Stimulated activated CD4-positive, alpha-beta T cell treated with anti-CD3 and anti-CD28 coated beads, Interleukin-4, amount 100 ng/mL, for 1 hour (primary cell): Measurements from ENCODE around the gene FNTB.

Experiments used
- DNase-seq: peaks from one replicate; pipeline ENCODE4 v3.0.0-alpha.2; 2020

FNTB gene

GRCh38 chr14:64983439-64984310 is 3.0 kb upstream of the FNTB start:
- peak; percentile 24 for DNase-seq

GRCh38 chr14:64987438-64987767 is 708 bp downstream of the FNTB start:
- no peak for DNase-seq

GRCh38 chr14:64990296-64990695 is 3.6 kb downstream of the FNTB start:
- DNase-seq, result no peak

- DNase-seq, result no peak
Observed at GRCh38 chr14:64990939-64991338, 4.2 kb downstream of the FNTB start.

- no peak for DNase-seq
Observed at GRCh38 chr14:64992328-64992885, 5.7 kb downstream of the FNTB start.

- no peak for DNase-seq
Observed at GRCh38 chr14:64993266-64993930, 6.7 kb downstream of the FNTB start.

- no peak for DNase-seq
Observed at GRCh38 chr14:64994540-64994939, 7.8 kb downstream of the FNTB start.

- DNase-seq, result no peak
Observed at GRCh38 chr14:64995291-64995690, 8.6 kb downstream of the FNTB start.

- DNase-seq, result no peak
Observed at GRCh38 chr14:64997108-64997794, 10.6 kb downstream of the FNTB start.

- DNase-seq, result no peak
Observed at GRCh38 chr14:64998455-64998931, 11.8 kb downstream of the FNTB start.

GRCh38 chr14:65000898-65001591 is 14.3 kb downstream of the FNTB start:
- DNase-seq, result no peak

- no peak for DNase-seq
Observed at GRCh38 chr14:65001723-65002122, 15.0 kb downstream of the FNTB start.

- no peak for DNase-seq
Observed at GRCh38 chr14:65002586-65003210, 16.0 kb downstream of the FNTB start.

- DNase-seq, result no peak
Observed at GRCh38 chr14:65003394-65003793, 16.7 kb downstream of the FNTB start.

GRCh38 chr14:65006261-65006721 is 19.6 kb downstream of the FNTB start:
- DNase-seq, result no peak

- no peak for DNase-seq
Observed at GRCh38 chr14:65007202-65007601, 20.5 kb downstream of the FNTB start.

GRCh38 chr14:65010211-65010931 is 23.7 kb downstream of the FNTB start:
- DNase-seq, result no peak

- no peak for DNase-seq
Observed at GRCh38 chr14:65011538-65011937, 24.8 kb downstream of the FNTB start.

GRCh38 chr14:65012353-65012752 is 25.7 kb downstream of the FNTB start:
- no peak for DNase-seq

GRCh38 chr14:65015391-65015790 is 28.7 kb downstream of the FNTB start:
- DNase-seq, result no peak

- no peak for DNase-seq
Observed at GRCh38 chr14:65016471-65016870, 29.8 kb downstream of the FNTB start.
